Middle frontal gyrus (tissue), 1 donor: Measurements from ENCODE around the gene PNPLA7.
"Not testable (repeated sequence)": the region's sequence is repeated elsewhere in the genome, so short reads cannot be mapped to it uniquely, and the experiment has no call there.

Source experiments
- DNase-seq: peaks from one replicate; pipeline ENCODE4 v3.0.0-alpha.2; 2015; ENCODE audit warnings: low spot score; ENCODE audit errors: extremely low spot score

The PNPLA7 gene

GRCh38 chr9:137516144-137516917 lies 33.9 kb downstream of the PNPLA7 start:
- DNase-seq: no peak

DNA sequence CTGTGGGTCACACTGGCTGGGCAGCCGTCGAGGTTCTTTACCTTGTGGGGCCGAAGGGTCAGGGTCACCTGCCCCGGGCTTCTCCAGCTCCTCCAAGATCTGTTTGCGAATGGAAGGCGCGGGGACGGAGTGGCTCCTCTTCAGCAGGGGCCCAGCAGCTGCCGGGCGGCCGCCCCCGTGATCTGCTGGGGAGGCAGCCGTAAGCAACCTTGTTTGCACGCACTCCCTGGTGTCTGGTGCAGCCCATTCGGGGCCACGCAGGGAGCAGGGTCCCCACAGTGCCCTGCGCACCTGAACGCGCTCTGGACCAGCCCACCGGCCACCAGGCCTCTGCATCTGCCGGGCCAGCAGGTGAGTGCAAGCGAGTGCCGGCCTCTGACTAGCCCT lies 34.9 kb downstream of the PNPLA7 start:
- DNase-seq: no peak

DNA sequence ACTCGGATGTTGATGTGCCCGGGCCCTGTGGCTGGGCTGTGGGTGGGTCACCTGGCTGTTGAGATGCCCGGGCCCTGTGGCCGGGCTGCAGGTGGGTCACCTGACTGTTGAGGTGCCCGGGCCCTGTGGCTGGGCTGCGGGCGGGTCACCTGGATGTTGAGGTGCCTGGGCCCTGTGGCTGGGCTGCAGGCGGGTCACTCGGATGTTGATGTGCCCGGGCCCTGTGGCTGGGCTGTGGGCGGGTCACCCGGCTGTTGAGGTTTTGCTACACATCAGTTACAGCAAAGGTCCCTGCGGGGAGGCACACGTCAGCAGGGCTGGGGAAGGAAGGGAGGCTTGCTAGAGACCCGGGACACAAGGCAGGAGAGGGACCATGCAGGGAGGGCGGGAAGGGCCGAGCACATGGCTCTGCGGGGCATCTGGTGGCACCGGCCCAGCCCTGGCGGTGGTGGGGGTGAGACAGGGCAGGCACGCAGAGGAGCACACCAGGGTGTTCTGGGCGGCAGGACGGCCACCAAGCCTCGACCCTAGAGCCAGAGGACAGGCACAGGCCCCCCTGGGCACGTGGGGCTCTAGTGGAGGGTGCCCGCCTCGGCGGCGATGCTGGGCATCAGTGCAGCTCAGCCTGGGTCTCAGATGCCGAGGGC lies 35.4 kb downstream of the PNPLA7 start:
- DNase-seq: no peak

DNA sequence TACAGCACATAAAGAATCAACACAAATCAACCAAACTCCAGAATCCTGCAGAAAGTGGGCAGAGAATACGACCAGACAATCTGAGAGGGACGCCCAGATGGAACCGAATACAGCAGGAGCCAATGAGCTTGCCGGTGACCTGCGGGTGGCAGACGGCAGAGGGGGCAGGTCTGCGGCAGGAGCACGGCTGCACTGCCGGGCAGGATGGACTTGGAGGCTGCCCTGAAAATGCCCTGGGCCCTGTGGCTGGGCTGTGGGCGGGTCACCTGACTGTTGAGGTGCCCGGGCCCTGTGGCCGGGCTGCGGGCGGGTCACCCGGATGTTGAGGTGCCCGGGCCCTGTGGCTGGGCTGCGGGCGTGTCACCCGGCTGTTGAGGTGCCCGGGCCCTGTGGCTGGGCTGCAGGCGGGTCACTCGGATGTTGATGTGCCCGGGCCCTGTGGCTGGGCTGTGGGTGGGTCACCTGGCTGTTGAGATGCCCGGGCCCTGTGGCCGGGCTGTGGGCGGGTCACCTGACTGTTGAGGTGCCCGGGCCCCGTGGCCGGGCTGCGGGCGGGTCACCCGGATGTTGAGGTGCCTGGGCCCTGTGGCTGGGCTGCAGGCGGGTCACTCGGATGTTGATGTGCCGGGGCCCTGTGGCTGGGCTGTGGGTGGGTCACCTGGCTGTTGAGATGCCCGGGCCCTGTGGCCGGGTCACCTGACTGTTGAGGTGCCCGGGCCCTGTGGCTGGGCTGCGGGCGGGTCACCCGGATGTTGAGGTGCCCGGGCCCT lies 36.2 kb downstream of the PNPLA7 start:
- not testable (repeated sequence) for DNase-seq

DNA sequence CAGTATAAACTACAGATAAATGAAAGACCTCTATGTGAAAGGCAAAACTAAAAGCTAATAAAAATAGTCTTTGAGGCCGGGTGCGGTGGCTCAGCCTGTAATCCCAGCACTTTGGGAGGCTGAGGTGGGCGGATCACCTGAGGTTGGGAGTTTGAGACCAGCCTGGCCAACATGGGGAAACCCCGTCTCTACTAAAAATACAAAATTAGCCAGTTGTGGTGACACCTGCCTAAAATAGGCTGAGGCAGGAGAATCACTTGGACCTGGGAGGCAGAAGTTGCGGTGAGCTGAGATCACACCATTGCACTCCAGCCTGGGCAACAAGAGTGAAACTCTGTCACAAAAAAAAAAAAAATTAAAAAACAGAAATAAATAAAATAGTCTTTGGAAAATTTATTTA lies 37.1 kb downstream of the PNPLA7 start:
- DNase-seq: not testable (repeated sequence)

DNA sequence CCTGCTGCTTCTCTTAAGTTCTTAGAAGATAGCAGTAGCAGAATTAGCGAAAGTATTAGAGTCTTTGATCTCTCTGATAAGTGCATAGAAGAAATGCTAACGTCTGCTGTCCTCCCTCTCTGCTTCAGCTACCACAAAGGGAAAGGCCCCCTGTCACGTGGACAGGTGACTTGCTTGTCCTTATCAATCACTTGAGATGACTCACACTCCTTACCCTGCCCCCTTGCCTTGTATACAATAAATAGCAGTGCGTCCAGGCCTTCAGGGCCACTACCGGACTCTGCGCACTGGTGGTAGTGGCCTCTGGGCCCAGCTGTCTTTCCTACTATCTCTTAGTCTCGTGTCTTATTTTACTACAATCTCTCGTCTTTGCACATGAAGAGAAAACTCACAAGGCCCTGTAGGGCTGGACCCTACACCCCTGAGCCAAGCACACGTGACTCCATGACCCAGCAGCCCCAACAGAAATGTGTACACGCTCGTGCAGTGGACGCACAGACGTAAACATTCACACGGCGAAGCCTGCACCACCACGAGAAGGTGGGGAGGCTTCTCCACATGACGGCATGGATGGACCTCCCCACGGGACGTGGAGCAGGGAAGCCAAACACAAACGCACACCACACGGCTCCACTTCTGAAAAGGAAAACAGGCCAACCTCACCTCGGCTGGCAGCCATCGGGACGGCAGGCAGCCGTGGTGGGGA lies 38.3 kb downstream of the PNPLA7 start:
- DNase-seq: no peak

DNA sequence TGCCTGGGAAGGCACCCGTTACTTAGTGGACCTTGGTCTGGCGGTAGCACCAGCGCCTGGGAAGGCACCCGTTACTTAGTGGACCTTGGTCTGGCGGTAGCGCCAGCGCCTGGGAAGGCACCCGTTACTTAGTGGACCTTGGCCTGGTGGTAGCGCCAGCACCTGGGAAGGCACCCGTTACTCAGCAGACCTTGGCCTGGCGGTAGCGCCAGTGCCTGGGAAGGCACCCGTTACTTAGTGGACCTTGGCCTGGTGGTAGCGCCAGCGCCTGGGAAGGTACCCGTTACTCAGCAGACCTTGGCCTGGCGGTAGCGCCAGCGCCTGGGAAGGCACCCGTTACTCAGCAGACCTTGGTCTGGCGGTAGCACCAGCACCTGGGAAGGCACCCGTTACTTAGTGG lies 39.1 kb downstream of the PNPLA7 start:
- DNase-seq: not testable (repeated sequence)

- no peak for DNase-seq
Observed at GRCh38 chr9:137509198-137509597, 41.0 kb downstream of the PNPLA7 start.

- no peak for DNase-seq
Observed at GRCh38 chr9:137506702-137507171, 43.5 kb downstream of the PNPLA7 start.

- no peak for DNase-seq
Observed at GRCh38 chr9:137506274-137506673, 43.9 kb downstream of the PNPLA7 start.

DNA sequence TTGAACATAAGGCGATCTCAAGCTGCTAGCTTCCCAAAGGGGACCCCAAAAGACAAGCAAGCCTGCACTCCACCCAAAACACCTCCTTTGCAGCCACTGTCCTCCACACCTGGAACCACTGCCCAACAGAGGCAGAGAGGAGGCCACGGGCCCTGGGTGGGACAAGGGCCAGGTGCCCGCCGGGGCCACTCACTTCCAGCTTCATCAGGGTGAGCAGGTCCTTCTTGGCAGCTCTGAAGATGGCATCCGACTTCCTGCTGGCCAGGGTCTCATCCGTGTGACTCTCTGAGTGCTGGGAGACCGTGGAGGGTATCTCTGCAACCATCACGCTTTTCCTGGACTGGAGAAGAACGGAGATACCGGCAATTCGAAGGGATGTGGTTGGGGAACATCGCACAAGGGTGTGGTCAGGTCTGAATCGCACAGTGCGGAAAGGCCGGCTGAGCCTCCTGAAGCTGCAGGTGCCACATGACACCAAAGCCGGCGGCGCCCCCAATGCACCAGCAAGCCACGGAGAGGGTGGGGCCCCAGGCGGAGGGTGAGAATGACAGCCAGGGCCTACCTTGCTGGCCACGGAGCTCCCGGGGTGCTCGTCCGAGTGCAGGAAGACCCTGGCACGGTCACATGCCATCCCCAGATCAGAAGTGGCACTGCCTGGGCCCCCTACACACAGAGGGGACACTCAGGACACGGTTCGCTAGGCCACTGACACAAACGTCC lies 44.6 kb downstream of the PNPLA7 start:
- DNase-seq: no peak

- DNase-seq: no peak
Observed at GRCh38 chr9:137504432-137504777, 45.8 kb downstream of the PNPLA7 start.

GRCh38 chr9:137502008-137502911 lies 47.9 kb downstream of the PNPLA7 start:
- DNase-seq: no peak

DNA sequence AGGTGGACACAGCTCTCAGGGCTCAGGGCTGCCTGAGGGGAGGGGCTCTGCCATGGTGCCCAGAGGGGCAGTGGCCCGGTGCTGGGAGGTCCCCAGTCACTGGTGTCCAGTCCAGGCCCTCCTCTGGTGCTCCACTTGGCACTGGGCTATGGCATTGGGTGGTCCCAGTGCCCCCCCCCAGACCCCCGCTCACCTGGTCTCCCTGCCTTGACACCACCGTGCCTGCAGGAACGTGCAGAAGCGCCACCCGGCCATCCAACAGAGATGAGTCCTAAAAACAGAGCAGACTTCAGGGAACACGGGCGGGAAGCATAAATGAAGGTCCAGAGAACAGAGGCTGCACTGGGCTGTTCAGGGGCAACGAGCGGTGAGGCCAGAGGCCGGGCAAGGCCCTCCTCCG lies 48.7 kb downstream of the PNPLA7 start:
- DNase-seq: no peak

GRCh38 chr9:137500666-137501397 lies 49.4 kb downstream of the PNPLA7 start:
- DNase-seq: no peak

DNA sequence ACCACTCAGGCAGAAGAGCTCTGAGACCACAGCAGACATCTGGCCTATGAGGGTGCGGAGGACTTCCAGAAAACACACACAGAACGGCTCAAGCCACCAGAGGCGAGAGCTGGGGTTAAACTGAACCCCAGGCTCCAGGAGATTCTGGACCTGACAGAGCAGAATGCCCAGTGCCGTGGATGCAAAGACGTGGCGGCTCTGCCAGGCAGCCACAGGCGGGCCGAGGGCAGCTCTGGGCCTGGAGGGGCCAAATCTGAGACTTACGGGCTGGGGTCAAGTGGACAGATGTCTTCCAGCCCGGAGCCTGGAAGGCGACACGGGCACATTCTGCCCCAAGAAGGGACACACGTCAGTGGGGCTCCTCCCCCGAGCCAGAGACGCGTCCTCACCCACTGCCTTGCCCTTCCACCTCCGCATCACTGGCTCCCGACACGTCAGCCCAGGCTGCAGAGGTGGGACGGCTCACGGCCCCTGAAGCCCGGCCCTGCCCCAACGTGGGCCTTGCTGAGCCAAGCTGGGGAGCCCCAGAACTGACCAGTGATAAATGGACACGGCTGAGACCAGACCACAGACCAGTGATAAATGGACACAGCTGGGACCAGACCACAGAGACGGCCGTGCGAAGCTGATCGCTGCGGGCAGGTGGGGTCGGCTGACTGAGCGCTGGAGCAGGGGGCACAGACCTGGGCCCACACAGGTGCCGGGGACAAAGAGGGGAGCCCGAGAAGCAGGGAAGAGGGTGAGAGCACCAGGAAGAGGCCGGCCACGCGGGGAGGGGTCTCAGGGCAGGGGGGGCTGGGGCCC lies 50.1 kb downstream of the PNPLA7 start:
- no peak for DNase-seq

DNA sequence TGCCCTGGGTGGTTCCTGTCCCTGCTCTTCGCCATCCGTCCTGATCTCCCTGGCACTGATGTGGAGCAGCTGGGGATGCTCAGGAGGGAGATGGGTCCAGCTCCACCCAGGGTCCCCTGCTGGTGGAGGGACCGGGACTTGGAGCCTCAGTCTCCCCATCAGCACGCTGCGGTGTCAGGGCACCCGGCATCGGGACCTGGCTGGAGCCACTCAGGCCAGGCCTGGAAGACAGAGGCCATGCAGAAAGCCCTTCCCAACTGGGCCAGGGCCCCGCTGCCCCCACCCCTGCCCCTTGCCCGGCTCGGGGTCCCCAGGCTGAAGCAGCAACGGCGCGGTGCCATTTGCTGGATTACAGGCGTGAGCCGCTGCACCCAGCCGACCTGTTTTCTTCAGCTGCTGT lies 50.8 kb downstream of the PNPLA7 start:
- no peak for DNase-seq

DNA sequence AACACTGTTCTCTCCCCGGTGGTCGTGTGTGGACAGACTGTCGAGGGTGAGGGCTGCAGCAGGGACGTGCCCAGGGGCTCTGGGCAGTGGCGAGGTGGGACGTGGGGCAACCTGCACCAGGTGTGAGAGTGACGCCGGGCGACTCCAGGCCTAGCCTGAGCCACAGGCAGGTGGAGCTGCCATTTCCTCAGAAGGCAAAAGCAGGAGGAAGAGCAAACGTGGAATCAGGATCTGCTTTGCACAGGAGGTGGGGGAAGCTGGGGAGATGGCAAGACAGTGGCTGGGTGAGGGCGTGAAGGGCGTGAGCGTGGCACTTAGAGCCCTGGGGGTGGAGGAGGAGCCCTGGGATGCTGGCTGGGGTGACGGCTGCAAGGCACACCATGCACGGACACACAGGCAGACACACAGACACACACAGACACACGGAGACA lies 51.5 kb downstream of the PNPLA7 start:
- DNase-seq: no peak
